HG03521 (cell line): ENCODE results near the gene BANF2.
A peak's percentile ranks its signal among the peaks of the same experiment; 100 is the strongest.
"Not testable (repeated sequence)": the region's sequence is repeated elsewhere in the genome, so short reads cannot be mapped to it uniquely, and the experiment has no call there.

Experiments used
- ATAC-seq: cut with Tn5 transposase; IDR thresholded peaks from one replicate; pipeline ENCODE4 v1.9.1; 2021; ENCODE audit warnings: mild to moderate bottlenecking, moderate library complexity; ENCODE audit not compliant: unreplicated experiment

BANF2 gene

DNA sequence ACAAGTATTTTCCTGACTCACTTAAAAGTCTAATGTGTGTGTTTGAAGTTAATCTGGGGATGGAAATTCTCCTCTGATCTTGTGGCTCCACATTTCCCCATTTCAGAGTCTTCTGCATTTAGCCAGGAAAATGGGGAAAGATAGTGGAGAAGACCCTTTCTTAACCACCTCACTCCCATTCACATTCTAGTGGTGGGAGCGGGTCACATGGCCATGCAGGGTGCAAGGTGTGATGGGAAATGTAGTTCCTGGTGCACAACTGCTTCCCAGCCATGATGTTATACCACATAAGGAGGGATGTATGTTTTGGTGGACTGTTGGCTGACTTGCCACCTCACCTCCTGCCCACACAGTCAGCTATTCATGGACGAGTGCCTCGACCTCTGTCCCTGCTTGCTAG, 61.8 kb downstream of the BANF2 start:
- no peak for ATAC-seq

DNA sequence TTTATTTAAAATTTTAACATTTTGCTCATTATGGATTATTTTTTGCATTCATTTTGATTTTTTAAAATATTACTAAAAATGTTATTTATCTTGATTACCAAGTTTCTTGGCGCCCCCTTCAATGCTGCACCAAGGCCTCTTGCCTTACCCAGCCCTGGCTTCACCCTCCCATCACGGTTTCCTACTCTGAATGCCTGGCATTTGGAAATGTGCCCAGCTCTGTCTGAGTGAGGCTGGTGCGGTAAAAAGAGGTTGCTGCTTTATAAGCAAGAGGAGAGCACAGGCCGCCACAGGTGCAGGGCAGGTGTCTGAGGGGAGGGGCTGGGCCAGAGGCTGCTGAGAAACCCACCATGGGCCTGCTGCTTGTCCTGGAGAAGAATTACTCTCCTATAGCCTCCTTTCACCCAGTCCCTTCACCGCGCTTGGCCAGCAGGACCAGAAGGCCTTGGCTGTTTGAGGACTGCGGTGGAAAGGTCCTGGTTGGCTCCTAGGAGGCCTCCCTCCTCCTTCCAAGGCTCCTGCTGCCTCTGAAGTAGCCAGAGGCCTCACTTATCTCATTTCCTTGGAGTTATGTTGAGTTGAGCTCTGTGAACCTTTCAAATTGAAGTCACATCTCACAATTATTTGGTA, 62.6 kb downstream of the BANF2 start:
- ATAC-seq: no peak

DNA sequence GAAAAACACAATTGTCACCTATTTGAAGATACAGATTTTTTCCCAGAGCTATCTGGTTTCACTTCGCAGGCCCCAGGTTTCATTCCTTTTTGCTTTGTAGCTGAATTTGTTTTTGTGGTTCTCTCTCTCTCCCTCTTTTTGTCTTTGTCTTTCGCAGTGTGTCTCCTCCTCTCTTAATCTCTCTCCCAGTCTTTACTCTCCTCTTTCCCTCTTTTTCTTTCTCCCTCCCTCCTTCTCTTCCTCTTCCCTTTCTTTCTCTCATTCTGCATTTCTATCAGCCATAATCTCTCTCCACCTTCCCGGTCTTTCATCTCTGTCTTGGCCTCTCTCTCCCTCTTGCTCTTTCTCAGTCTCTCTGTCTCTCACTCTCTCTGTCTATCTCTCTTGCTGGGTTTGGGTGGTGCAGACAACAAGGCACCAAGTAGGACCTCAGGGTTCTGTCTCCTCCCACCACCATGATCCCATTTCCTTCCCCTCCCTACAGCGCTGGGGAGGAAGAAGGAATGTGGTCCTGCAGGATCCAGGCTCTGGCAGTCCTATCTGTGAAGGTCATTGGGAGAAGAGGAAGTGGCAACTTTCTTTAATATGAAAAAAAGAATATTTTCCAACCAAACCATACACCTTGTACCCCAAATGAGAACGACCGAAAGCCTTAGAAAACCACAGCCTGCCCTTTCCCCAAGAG, 63.2 kb downstream of the BANF2 start:
- ATAC-seq: no peak

DNA sequence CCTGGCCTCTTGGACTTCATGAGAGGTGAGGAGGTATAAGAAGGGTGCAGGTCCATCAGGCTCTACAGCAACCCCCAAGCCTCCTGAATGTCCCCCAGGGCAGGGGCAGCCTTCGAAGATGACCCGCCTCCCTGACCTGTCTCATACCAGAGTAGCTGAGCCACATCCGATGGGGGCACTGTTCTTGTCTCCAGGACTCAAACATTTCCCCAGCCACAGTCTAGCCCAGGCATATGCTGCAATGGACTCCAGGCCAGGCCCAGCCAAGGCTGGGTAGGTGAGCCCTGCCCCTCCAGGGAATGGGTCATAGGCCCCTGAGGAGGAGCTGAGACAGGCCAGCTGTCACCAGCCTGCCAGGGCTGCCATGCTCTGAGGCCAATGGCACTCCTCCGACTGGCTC, 65.3 kb downstream of the BANF2 start:
- no peak for ATAC-seq

DNA sequence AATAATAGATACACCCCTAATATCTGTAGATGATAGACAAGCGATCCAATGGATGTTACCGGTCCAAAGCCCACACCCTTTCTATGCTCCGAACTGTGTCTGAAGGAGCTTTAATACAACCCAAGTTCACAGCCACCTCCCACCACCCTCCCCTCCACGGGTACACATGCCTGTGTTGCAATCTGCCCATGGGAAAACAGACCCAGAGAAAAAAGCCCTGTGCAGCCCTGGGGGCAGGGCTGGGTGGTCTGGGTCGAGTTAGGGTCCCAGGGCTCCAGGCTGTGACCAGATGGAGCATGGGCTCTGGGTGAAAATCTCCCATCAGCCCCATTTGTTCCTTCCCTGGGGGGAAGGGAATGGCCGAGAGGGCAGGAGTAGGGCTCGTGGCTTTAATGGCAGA, 65.8 kb downstream of the BANF2 start:
- ATAC-seq: no peak

DNA sequence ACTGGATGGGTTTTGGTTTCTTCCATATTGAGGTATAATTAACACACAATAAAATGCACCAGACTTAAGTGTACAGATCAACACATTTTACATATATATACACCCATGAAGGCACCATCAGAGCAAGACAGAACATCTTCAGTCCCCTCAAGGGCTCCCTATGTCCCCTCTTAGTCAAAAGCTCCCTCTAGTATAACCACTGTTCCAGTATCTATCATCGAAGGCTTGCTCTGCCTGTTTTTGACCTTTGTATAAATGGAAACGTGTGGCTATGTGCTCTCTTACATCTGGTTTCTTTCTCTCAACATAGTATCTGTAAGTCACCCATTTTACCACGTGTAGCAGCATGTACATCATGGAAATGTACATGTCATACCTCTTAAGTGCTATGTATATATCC, 66.5 kb downstream of the BANF2 start:
- ATAC-seq: no peak

DNA sequence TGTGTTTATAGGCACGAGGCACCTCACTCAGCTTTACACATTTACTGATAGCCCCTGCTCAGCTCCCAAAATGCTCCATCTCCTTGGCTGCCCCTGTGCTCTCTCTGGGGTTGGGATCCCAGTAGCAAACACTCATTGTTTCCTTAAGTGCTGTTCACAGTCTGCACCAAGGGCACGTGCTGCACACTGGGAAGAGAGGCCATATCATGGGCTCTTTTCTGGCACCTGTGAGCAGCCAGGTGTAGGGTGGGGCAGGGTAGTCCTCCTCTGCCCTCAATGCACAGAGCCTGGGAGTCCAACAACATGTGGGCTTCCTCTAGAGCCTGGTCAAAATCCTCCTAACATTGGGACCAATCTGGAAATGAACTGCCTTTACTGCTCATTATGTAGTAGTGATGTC, 67.9 kb downstream of the BANF2 start:
- no peak for ATAC-seq

DNA sequence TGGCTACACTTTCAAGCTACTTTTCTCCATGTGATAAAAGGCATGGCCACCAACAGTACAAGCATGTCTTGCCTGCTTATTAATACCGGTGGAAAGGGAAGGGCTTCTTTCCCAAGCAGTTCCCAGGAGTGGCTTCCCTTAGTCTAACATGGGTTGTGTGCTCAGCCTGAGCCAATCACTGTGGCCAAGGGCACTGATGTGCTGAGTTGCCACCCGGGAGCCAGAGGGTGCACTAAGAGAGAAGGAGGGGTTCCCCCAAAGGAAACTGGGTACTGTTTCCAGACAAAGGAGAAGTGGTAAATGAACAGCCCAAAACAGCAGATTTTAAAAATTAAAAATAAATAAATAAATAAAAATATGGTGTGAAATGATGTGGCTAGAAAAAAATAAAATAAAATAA, 68.5 kb downstream of the BANF2 start:
- no peak for ATAC-seq

DNA sequence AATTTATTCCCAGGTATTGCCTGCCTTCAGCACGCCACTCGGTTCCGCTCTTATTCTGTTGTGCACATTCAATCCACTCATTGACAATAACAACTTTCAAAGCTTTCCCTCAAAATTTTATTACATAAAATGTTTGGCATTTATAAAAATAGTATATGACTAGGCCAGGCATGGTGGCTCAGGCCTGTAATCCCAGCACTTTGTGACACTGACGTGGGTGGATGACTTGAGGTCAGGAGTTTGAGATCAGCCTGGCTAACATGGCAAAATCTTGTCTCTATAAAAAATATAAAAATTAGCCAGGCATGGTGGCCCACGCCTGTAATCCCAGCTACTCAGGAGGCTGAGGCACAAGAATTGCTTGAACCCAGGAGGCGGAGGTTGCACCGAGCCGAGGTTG, 70.0 kb downstream of the BANF2 start:
- ATAC-seq: not testable (repeated sequence)

DNA sequence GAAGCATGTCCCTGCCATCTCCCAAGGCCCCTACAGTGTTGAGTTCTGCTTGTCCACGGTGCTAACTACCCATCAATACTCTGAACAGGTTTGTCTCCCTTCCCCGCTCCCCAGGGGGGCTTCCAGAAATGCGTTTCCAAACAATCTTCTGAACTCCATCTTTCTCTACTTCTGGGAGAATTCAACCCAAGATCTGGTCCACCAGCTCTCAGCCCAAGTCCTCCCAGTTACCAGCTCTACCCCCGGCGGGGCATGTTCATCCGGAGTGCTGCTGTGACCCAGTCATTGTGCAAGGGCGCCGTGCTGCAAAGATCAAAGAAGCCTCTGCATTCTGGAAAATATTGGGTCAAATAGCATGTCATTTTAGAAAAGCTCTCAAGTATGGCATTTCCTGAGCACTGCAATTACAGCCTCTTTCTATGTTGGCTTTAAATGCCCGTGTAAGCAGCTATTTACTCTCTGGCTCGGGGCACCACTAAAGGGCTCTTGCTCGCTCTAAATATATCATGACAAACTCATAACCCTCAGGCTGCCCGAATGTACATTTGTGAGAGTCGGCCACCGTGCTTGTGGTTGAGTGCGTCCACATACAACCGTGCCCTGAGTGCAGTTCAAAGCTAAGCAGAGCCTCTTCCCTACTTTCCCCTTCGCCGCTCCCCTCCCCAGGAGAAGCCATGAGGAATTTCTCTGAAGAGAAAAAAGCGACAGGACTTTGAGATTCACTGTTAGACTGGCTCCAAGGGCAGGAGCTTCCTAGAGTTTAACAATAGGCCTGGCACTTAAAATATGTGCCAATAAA, 71.6 kb downstream of the BANF2 start:
- no peak for ATAC-seq

DNA sequence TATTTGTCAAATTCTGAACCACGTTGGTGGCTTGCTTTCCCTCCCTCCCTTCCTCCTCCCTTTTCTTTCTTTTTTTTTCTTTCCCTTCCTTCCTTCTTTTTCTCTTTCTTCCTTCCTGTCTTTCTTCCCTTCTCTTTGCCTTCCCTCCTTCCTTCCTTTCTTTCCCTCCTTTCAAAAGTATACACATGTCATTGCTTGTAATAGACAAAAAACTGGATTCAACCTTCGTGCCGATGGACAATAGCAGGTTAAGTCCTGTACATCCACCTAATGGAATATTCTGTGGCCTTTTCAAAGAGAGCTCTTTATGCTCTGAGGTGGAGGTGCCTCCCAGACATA, 72.2 kb downstream of the BANF2 start:
- no peak for ATAC-seq

DNA sequence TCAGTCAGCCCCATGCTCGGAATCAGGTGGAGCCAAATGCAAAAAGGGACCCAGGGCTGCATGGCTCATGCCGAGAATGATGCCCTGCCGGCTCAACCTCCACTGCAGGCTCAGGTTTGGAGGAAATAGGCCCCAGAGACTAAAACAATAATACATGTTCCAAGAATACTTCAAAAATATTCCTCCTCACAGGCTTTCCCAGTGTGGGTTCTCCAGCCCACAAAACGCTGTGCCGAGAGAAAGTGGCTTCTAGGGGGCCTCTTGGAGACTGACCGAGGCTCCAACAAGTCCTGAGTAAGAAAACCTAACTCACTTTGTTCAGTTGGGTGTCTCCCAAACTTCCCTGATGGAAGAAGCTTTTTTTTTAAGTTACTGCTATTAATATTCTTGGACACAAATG, 73.9 kb downstream of the BANF2 start:
- ATAC-seq: no peak

DNA sequence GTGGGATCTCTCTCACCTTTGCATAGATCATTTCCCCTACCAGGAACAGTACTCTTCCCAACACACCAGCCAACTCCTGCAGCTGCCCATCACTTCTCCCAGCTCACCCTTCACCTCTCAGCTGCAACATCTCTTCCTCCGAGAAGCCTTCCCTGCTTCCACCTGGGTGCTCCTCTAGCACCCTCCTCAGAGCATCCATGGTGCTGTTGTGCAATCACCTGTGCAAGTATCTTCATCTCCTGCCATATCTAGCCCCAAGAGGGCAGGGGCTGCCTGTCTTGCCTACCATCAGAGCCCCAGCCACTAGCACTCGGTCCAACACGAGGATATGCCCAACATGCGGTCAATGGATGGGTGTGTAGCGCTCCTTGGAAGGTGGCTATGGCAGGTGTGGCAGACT, 75.8 kb downstream of the BANF2 start:
- ATAC-seq: no peak

DNA sequence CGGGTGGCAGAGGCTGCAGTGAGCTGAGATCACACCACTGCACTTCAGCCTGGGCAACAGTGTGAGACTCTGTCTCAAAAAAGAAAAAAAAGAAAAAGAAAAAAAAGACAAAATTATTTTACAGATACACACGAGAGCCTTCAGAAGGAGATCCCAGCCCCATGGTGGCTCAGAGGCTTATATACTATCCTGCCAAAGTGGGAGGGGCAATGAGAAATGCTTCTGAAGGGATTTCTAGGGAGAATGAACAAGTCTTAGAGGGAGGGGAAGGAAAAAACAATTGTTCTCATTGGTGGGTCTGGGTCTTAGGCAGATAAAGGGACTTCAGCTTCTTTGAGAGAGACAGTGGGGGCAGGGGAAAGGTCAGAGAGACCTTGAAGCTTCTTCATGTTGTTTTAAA, 76.8 kb downstream of the BANF2 start:
- no peak for ATAC-seq

DNA sequence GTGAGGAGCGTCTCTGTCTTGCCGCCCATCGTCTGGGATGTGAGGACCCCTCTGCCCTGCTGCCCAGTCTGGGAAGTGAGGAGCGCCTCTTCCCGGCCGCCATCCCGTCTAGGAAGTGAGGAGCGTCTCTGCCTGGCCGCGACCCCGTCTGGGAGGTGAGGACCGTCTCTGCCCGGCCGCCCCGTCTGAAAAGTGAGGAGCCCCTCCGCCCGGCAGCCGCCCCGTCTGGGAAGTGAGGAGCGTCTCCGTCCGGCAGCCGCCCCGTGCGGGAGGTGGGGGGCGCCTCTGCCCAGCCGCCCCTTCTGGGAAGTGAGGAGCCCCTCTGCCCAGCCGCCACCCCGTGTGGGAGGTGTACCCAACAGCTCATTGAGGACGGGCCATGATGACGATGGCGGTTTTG, 79.2 kb downstream of the BANF2 start:
- not testable (repeated sequence) for ATAC-seq

DNA sequence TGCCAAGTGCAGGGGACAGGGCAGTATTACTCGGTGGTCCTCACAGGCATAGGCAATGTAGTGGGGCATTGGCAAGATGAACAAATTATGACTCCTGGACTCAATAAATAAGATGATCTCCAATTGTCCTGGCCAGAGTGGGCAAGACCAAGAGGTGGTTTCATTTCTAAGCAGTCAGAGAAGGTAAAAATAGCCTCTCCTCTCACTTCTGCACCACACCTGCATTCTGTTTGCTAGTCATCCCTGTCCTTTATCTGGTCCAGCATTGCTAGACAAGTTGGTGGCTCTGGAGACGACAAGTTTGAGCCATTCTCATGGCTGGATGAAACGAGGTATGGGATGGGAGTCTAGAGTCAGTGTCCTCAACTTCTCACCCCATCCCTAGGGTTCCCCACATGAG, 83.0 kb downstream of the BANF2 start:
- peak; percentile 75 for ATAC-seq

DNA sequence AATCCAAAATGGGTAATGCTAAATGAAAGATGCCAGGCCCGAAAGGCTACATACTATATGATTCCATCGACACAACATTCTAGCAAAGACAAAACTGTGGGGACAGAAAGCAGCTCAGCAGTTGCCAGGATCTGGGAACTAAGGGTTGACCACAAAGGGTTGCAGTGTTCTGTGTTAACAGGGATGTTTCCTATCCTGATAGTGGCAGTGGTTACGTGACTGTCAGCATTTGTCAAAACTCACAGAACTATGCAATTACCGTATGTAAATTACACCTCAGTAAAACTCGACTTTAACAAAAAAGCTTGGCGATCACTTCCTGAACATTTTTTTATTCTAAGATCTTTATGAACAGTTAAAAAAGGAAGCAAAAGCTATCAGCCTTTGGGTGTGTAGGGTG, 83.9 kb downstream of the BANF2 start:
- ATAC-seq: no peak

DNA sequence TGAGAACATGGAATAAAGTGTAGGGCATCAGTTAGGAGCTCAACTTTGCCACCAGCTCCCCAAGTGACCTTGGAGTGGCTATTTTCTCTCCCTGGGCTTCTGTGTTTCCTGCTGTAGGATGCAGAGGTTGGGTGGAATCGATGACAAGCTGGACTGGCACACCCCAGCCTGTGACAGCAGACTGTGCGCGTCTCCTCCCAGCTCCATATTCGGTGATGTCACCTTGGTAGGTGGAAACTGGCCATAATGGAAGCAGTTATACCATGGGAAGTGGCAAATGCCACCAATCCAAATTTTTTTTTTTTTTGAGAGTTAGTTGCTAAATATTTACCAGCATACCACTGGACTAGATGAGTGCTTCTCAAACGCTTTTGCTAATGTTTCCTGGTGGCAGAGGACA, 85.2 kb downstream of the BANF2 start:
- no peak for ATAC-seq
